SK-N-SH (cell line): Measurements from ENCODE around the gene SLC44A2. TPM values are rescaled to one million over a fixed set of nuclear protein-coding genes. Genes with fewer than 3 reads are reported as not detected.

Experiments used
- CTCF ChIA-PET: fragments of 300-600, 350-600 bp; formaldehyde crosslinking; extraction: SDS; loops from one replicate; lab custom pipeline; 2021; lab: Yijun Ruan, JAX
- POLR2A ChIA-PET: fragments of 350-600 bp; sonication (Branson Sonifier 250); formaldehyde crosslinking; extraction: SDS; loops from one replicate; lab custom pipeline; 2020; ENCODE audit warnings: antibody characterized with exemption, inconsistent platforms; lab: Yijun Ruan, JAX
- DNase-seq: peaks from one replicate; pipeline ENCODE4 v3.0.0; 2012
- H2AFZ ChIP-seq: fragments of 200-600 bp; sonication (generic); 2 replicates; pipeline ENCODE4 v1.8.1; 2016; ENCODE audit warnings: antibody characterized with exemption, mild to moderate bottlenecking, low read depth
- H3F3A ChIP-seq: fragments of 200-600 bp; sonication (generic); replicated peaks from 2 replicates; pipeline ENCODE3; 2016; ENCODE audit warnings: antibody characterized with exemption, mild to moderate bottlenecking; ENCODE audit not compliant: insufficient read depth
- H3K27ac ChIP-seq, 2 experiments: fragments of 200-500 bp in 1 of 2; fragments of 200-600 bp in 1 of 2; sonication (Bioruptor generic) in 1 of 2; sonication (generic), shearing (Covaris generic) in 1 of 2; 2 replicates each; pipeline versions ENCODE4 v1.5.1 to v1.6.1; 2014 to 2016; ENCODE audit warnings: low read depth in 2 of 2, inconsistent platforms in 1 of 2, low read length in 1 of 2, mild to moderate bottlenecking in 1 of 2, mixed read lengths in 1 of 2
- H3K27me3 ChIP-seq: fragments of 200-600 bp; sonication (generic), shearing (Covaris generic); 2 replicates; pipeline ENCODE4 v1.6.1; 2016; ENCODE audit warnings: mixed run types; ENCODE audit not compliant: insufficient read depth
- H3K36me3 ChIP-seq, 2 experiments: fragments of 200-500 bp in 1 of 2; fragments of 200-600 bp in 1 of 2; sonication (Bioruptor generic) in 1 of 2; sonication (generic) in 1 of 2; replicated peaks in 1 of 2; 2 replicates each; pipeline versions ENCODE3 to v1.5.1; 2014 to 2016; ENCODE audit warnings: low read length in 1 of 2, mild to moderate bottlenecking in 1 of 2; ENCODE audit not compliant: insufficient read depth in 2 of 2, control insufficient read depth in 1 of 2
- H3K4me1 ChIP-seq, 2 experiments: fragments of 200-500 bp in 1 of 2; fragments of 200-600 bp in 1 of 2; sonication (Bioruptor generic) in 1 of 2; sonication (generic), shearing (Covaris generic) in 1 of 2; 2 replicates each; pipeline versions ENCODE4 v1.5.1 to v1.6.1; 2014 to 2016; ENCODE audit warnings: low read depth in 1 of 2, low read length in 1 of 2, mixed run types in 1 of 2; ENCODE audit not compliant: insufficient read depth in 2 of 2, control insufficient read depth in 1 of 2
- H3K4me2 ChIP-seq: fragments of 200-600 bp; sonication (generic), shearing (Covaris generic); 2 replicates; pipeline ENCODE4 v1.6.1; 2017; ENCODE audit warnings: mixed run types
- H3K4me3 ChIP-seq, 2 experiments: fragments of 200-500 bp in 1 of 2; fragments of 200-600 bp in 1 of 2; sonication (Bioruptor generic) in 1 of 2; sonication (generic), shearing (Covaris generic) in 1 of 2; 2 replicates each; pipeline versions ENCODE4 v1.5.1 to v1.8.1; 2014 to 2016; ENCODE audit warnings: low read depth in 2 of 2, inconsistent platforms in 1 of 2, low read length in 1 of 2, mild to moderate bottlenecking in 1 of 2, mixed read lengths in 1 of 2, moderate library complexity in 1 of 2
- H3K79me2 ChIP-seq: fragments of 200-600 bp; sonication (generic); 2 replicates; pipeline ENCODE4 v1.8.1; 2017; ENCODE audit warnings: mild to moderate bottlenecking; ENCODE audit not compliant: insufficient read depth
- H3K9ac ChIP-seq: fragments of 200-600 bp; sonication (generic); 2 replicates; pipeline ENCODE4 v1.6.1; 2017; ENCODE audit warnings: mixed run types
- H3K9me2 ChIP-seq: fragments of 200-600 bp; sonication (generic); 2 replicates; pipeline ENCODE4 v1.6.1; 2017; ENCODE audit warnings: mixed run types
- H3K9me3 ChIP-seq: fragments of 200-600 bp; sonication (generic); 2 replicates; pipeline ENCODE4 v1.6.1; 2017; ENCODE audit warnings: mixed run types, mild to moderate bottlenecking, moderate library complexity
- H4K20me1 ChIP-seq: fragments of 200-600 bp; sonication (generic); 2 replicates; pipeline ENCODE4 v1.6.1; 2017; ENCODE audit warnings: mild to moderate bottlenecking, mixed run types; ENCODE audit not compliant: insufficient read depth
- CHD2 ChIP-seq: fragments of 150-350 bp; IDR thresholded peaks from 2 replicates; pipeline ENCODE4 v1.6.1; 2018; ENCODE audit warnings: low read length; ENCODE audit not compliant: partially characterized antibody
- ELF1 ChIP-seq: IDR thresholded peaks from 2 replicates; pipeline ENCODE4 v1.4.0; 2012
- EP300 ChIP-seq, 2 experiments: IDR thresholded peaks; 2 replicates each; pipeline versions ENCODE4 v1.4.0 to v1.6.1; 2012; ENCODE audit warnings: borderline replicate concordance in 1 of 2, low read depth in 1 of 2, low read length in 1 of 2
- FOSL2 ChIP-seq: IDR thresholded peaks from 2 replicates; pipeline ENCODE4 v1.4.0; 2012; ENCODE audit warnings: low read depth, mild to moderate bottlenecking, moderate library complexity, borderline replicate concordance
- FOXJ3 ChIP-seq: sonication (generic); formaldehyde crosslinking; IDR thresholded peaks from 2 replicates; pipeline ENCODE4 v1.5.1; 2020; ENCODE audit warnings: mild to moderate bottlenecking, missing genetic modification reagents
- GABPA ChIP-seq: IDR thresholded peaks from 2 replicates; pipeline ENCODE4 v1.4.0; 2012; ENCODE audit warnings: low read depth, mild to moderate bottlenecking
- GATA2 ChIP-seq: sonication (generic); formaldehyde crosslinking; IDR thresholded peaks from 2 replicates; pipeline ENCODE4 v1.5.0; 2020; ENCODE audit warnings: mild to moderate bottlenecking, missing genetic modification reagents
- IRF3 ChIP-seq: fragments of 150-350 bp; IDR thresholded peaks from 2 replicates; pipeline ENCODE4 v1.6.1; 2016; ENCODE audit warnings: mild to moderate bottlenecking, low read depth, low read length
- MEF2A ChIP-seq: IDR thresholded peaks from 2 replicates; pipeline ENCODE4 v1.4.0; 2012; ENCODE audit warnings: low read depth, borderline replicate concordance
- NFIC ChIP-seq: IDR thresholded peaks from 2 replicates; pipeline ENCODE4 v1.4.0; 2012; ENCODE audit warnings: borderline replicate concordance
- RAD21 ChIP-seq: IDR thresholded peaks from 2 replicates; pipeline ENCODE4 v1.6.1; 2012; ENCODE audit warnings: mild to moderate bottlenecking, low read length
- RCOR1 ChIP-seq: fragments of 150-350 bp; IDR thresholded peaks from 2 replicates; pipeline ENCODE4 v1.6.1; 2017; ENCODE audit warnings: antibody characterized with exemption, low read length
- RFX5 ChIP-seq: IDR thresholded peaks from 2 replicates; pipeline ENCODE4 v1.6.1; 2012; ENCODE audit warnings: mild to moderate bottlenecking, improper control_type of control experiment, low read length
- TAF1 ChIP-seq: IDR thresholded peaks from 2 replicates; pipeline ENCODE4 v1.6.1; 2012; ENCODE audit warnings: low read depth, mild to moderate bottlenecking, low read length, moderate library complexity, borderline replicate concordance
- TCF12 ChIP-seq: IDR thresholded peaks from 2 replicates; pipeline ENCODE4 v1.4.0; 2012
- USF1 ChIP-seq: IDR thresholded peaks from 2 replicates; pipeline ENCODE4 v1.4.0; 2012; ENCODE audit warnings: low read depth, borderline replicate concordance
- WGBS: methylation state at CpG from one replicate; pipeline ENCODE4 v1.1.6; 2017; ENCODE audit warnings: low lambda C conversion rate; 5-methylcytosine and 5-hydroxymethylcytosine counted together
- polyA plus RNA-seq, 3 experiments: library from polyadenylated mRNA; depleted of rRNA; stranded (reverse); fragments of >200 nt; gene quantifications; 2 replicates each; pipeline ENCODE4 v1.2.3, GENCODE V29; 2012
- TF ChIP-seq, protein P1 (sequence below): fragments of 200-600 bp; sonication (generic); IDR thresholded peaks from 2 replicates; pipeline ENCODE4 v1.6.1; 2017; ENCODE audit warnings: antibody characterized with exemption, mild to moderate bottlenecking, moderate library complexity

Gene SLC44A2
- polyA plus RNA-seq, 1 of the 3 experiments (the other 2 are of a cell fraction): 61.4 TPM

GRCh38 chr19:10625762-10626138, 397 bp downstream of the SLC44A2 start:
- Histone ChIP-seq H3K4me2 (peak overlapping the region; percentile 94), H2AFZ (peak overlapping the region; percentile 56; the same call in 1 of the 2 replicates), H3K27ac (no peak overlapping the region), H4K20me1 (no peaks in the 10 kb centered on the region), H3K4me3 (peak overlapping the region; percentile 48 to 77), H3K9ac (peak overlapping the region; percentile 81), H3K27me3 (no peaks in the 10 kb centered on the region), H3F3A (no peaks in the 10 kb centered on the region), H3K79me2 (peaks cover 57% of the 10 kb centered on the region), H3K4me1 (peaks cover 0 to 3% of the 10 kb centered on the region in 2 experiments; a peak in 1 of 4 replicates), H3K9me3 (no peaks in the 10 kb centered on the region), H3K36me3 (peaks cover 4 to 15% of the 10 kb centered on the region in 2 experiments), H3K9me2 (no peaks in the 10 kb centered on the region)
- 47% methylated on average over 7 of the region's 10 CpGs for WGBS
- TF ChIP-seq GATA2 (CRISPR knock-in tag) (no peak), IRF3 (no peak), EP300 (IDR thresholded peaks at IDR 0.05; ENCODE audit: borderline replicate concordance in 1 of 2, low read depth in 1 of 2, low read length in 1 of 2) (no peak), CHD2 (no peak), NFIC (no peak), RCOR1 (no peak), RAD21 (no peak), TCF12 (no peak), MEF2A (no peak), ELF1 (no peak), TAF1 (no peak), FOSL2 (no peak), RFX5 (no peak), FOXJ3 (CRISPR knock-in tag) (no peak), USF1 (no peak), GABPA (no peak)
- TF ChIP-seq, protein P1, sequence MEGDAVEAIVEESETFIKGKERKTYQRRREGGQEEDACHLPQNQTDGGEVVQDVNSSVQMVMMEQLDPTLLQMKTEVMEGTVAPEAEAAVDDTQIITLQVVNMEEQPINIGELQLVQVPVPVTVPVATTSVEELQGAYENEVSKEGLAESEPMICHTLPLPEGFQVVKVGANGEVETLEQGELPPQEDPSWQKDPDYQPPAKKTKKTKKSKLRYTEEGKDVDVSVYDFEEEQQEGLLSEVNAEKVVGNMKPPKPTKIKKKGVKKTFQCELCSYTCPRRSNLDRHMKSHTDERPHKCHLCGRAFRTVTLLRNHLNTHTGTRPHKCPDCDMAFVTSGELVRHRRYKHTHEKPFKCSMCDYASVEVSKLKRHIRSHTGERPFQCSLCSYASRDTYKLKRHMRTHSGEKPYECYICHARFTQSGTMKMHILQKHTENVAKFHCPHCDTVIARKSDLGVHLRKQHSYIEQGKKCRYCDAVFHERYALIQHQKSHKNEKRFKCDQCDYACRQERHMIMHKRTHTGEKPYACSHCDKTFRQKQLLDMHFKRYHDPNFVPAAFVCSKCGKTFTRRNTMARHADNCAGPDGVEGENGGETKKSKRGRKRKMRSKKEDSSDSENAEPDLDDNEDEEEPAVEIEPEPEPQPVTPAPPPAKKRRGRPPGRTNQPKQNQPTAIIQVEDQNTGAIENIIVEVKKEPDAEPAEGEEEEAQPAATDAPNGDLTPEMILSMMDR: no peak
- no peak for DNase-seq
- ChIA-PET CTCF (interaction anchor here (0.9 to 1.5 kb wide), 4 partner anchors 14 to 45 kb away, joined by 3 to 6 read pairs (median 4); no protein-coding TSS in a partner anchor), POLR2A (no interaction called here)
